RKO (cell line): ENCODE data around the gene CHFR.
"Not testable (repeated sequence)": the region's sequence is repeated elsewhere in the genome, so short reads cannot be mapped to it uniquely, and the experiment has no call there.

Experiments used
- DNase-seq: peaks from one replicate; pipeline ENCODE4 v3.0.0-alpha.2; 2016; ENCODE audit warnings: low spot score

Gene CHFR

DNA sequence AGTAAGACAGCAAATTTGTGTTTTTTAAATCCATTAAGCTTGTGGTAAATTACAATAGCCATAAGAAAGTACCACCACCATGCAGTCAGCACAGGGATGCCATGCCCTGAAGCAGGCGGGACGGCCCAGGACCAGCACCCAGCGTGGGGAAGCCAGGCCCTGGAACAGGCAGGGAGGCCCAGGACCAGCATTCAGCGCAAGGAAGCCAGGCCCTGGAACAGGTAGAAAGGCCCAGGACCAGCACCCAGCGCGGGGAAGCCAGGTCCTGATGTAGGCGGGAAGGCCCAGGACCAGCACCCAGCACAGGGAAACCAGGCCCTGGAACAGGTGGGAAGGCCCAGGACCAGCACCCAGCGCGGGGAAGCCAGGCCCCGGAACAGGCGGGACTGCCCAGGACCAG lies 13.2 kb downstream of the CHFR start:
- DNase-seq: no peak

DNA sequence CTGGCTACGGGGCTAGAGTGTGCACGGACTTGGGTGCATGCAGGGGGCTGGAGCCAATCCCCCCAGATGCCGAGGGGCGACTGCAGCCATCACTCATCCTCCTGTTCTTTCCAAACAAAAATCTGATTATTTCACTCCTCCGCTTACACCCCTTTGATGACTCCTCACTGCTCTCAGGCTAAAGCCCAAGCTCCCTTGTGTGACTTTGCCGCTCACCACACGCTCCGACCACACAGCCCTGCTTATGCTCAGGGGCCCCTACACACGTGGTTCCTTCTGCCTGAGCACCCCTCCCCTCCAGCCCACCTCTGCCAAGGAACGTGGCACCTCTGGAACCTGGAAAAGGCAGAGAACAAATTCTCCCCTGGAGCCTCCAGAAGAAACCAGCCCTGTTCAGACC lies 13.7 kb downstream of the CHFR start:
- DNase-seq: no peak

DNA sequence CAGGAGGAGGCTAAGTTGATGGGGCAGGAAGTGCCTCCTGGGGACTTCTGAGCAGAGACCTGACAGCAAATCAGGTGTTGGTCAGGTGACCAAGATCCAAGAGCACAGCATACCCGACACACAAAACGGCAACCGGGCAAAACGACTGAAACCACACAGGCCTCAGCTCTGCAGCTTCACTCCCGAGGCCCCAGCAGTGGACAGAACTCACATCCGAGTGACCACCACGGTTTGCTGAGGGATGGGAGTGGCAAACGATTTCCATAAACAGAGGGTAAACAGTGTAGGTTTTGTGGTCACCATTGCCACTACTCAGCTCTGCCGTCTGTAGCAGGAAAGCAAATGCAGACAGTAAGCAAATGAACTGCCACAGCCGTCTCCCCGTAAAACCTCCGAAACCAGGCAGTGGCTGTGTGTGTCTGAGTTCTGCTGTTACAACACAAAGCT lies 14.4 kb downstream of the CHFR start:
- no peak for DNase-seq

DNA sequence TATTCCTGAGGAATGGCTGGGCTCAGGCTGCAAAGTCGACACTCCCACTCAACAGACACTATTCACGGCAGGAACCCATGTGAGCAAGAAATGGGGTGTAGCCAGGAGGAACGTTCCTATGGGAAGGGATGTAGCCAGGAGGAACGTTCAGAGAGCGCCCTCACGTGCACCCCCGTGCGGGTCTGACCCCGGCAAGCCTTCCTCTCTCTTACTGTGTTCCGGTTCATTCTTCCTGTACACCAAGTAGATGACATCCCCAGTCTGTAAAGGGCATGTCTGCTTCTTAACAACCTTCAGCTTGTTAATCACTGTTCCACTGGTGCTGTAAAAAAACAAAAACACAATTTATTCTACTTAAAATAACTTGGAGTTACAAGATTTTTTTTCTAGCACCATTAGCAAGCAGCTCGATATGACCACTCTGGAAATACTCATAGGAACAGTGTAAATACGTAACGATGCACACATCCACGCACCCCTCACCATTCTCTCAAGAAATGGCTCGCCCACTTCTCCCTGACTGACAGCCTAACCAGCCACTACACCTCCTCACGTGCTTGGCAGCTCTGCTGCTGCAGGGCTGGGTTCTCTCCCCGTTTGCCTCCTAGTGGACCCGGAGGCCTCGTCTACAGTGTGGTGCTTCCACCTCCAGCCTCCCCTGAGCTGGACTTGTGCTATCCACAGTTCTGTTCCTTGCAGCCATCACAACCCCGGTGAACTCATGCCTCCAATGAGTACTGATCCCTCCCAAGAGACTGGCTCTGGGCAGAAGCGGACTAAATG lies 15.1 kb downstream of the CHFR start:
- DNase-seq: no peak

DNA sequence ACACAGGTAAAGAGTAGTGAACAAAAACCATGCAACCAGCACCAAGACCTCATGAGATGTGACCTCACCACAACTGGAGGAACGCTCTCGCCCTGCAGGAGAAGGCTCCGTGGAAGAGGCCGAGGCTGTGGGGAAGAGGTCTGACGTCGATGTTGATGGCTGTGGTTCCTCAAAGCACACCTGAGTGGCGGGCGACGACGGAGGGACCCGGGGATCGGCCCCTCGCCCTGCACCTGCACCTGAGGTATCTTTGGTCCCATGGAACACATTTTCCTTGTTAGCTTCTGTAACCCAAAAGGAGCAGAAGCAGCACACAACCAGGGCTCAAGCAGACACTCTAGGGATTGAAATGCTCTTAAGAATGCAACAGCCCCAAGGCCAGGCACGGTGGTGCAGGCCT lies 17.9 kb downstream of the CHFR start:
- DNase-seq: no peak

DNA sequence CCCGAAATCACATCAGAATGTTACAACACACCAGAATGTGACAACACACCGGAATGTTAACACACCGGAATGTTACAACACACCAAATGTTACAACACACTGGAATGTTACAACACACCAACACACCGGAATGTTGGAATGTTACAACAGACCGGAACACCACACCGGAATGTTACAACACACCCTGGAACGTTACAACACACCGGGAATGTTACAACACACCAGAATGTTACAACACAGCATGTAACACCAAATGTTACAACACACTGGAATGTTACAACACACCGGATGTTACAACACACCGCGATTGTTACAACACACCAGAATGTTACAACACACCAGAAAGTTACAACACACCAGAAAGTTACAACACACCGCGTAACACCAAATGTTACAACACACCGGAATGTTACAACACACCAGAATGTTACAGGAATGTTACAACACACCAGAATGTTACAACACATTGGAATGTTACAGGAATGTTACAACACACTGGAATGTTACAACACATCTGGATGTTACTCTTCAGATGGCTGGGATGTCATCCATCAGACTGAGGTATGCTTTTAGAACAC lies 21.1 kb downstream of the CHFR start:
- DNase-seq: peak; percentile 42

DNA sequence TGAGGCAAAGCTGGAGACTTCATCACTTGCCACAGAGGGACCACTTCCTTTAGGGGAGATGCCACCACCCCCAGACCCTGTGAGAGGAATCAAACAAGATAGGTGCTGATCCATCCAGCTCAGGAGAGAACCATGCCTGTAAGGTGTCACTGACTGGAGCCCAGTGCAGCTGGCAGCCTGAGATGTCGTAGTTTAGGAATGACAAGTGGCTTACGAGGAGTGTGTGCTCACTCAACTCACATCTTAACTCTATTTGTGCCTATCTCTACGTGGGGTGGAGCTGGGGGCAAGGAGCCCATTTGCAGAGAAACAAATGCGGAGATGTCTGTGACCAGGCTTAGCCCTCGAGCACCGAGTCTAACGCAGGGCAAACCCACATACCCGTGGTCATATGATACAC lies 25.8 kb downstream of the CHFR start:
- no peak for DNase-seq

DNA sequence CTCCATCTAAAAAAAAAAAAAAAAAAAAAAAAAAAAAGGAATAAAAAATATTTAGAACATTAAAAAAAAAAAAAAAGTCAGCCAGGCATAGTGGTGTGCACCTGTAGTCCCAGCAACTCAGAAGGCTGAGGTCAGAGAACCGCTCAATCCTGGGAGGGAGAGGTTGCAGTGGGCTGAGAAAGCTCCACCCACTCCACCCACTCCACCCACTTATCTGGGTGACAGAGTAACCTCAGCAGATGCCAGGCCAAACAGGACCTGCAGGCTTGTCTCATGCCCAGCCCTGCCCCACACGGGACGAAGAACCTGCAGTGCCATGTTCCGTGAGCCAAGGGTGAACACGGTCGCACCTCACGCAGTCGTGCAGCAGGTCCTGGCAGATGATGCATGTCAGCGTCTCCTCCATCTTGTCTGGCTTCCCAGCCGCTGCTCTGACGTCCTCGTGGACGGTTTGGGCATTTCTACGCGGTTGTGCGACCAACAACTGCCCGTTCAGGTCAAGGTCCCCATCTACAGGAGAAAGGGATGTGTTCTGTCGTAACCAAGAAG lies 28.6 kb downstream of the CHFR start:
- DNase-seq: no peak

DNA sequence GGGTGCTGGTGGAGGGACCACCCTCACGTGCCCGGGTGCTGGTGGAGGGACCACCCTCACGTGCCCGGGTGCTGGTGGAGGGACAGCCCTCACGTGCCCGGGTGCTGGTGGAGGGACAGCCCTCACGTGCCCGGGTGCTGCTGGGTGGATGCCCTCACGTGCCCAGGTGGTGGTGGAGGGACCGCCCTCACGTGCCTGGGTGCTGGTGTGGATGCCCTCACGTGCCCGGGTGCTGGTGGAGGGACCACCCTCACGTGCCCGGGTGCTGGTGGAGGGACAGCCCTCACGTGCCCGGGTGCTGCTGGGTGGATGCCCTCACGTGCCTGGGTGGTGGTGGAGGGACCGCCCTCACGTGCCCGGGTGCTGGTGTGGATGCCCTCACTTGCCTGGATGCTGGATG lies 30.4 kb downstream of the CHFR start:
- DNase-seq: not testable (repeated sequence)

DNA sequence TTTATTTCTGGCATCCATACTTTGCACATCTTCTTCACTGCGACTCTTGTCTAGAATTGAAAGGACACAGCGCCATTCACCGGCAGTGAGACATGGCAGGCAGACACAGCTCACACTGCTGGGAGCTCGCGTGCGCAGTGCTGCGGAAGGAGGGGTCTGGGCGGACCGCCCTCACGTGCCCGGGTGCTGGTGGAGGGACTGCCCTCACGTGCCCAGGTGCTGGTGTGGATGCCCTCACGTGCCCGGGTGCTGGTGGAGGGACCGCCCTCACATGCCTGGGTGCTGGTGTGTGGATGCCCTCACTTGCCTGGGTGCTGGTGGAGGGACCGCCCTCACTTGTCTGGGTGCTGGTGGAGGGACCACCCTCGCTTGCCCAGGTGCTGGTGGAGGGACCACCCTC lies 30.8 kb downstream of the CHFR start:
- DNase-seq: no peak

DNA sequence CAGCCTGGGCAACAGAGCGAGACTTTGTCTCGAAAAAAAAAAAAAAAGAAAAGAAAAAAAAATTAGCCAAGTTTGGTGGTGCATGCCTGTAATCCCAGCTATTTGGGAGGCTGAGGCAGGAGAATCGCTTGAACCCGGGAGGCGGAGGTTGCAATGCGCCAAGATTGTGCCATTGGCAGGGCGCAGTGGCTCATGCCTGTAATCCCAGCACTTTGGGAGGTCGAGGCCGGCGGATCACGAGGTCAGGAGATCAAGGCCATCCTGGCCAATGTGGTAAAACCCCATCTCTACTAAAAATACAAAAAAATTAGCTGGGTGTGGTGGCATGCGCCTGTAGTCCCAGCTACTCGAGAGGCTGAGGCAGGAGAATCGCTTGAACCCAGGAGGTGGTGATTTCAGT lies 32.2 kb downstream of the CHFR start:
- not testable (repeated sequence) for DNase-seq

DNA sequence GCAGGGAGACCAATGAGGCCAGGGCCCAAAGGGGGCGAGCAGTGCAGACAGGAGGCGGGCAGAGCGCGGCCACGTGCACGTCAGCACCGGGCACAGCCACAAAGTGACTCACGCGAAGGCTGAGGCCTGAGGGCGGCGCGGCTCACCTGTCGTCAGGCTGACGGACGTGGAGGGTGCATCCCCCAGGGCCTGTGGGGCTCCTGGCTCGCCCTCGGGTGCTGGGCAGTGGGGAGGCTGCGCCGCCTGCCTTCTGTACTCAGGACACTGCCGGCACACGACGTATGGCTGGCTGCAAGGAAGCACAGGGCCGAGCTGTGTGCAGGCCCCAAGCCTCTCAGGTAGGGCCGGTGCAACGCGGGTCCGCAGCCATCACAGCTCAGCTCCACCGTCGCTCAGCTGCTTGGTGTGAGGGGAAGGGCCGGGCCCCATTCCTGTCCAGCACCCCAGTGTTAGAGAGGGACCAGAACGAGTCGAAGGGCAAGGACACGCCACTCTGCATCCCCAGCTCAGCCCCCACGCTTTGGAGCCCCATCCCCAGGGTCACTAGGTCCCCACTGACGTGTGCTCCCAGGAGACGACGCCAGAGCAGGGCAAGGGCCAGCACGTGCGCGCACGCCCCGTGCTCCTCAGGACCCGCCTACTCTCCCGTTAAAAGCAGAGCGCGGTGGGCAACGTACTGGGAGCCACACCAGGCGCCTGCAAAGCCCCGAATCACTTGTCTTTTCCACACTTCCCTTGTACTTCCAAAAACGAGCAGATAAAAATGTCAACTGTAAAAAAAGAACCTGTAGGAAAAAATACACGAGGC lies 33.9 kb downstream of the CHFR start:
- DNase-seq: no peak

DNA sequence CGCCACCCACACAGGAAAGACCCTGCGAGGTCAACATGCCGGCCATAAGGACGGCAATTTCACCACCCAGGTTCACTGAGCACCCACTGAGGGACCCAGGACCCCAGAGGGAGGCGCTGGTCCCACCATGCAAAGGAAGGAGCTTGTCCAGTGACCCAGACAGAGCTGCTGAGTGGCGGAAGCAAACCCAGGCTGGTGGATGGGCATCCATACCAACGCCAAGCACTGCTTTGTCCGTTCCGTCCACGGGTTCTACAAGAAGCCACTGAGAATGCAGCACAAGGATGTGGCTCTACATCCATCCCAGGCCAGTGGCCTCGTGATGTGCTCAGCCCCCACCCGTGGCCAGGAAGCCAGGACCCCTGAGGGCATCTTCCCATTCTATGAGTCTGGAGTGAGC lies 34.9 kb downstream of the CHFR start:
- DNase-seq: no peak

DNA sequence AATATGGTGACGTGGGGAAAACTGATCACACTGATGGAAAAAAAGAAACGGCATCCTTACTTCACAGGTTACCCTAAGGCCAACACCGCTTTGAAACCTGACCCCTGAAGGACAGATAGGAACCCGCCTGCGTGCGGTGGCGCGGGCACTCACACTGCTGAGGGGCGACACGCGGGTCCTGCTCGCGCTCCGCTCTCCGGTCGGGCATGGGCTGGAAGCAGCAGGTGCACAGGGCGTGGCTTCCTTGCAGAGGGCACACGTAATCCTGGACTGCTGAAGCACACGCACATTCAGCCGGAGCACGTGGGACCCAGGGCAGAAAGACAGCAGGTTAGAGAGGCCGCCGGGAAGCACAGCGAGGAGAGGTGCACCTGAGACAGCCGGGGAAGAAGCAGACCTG lies 35.9 kb downstream of the CHFR start:
- no peak for DNase-seq

DNA sequence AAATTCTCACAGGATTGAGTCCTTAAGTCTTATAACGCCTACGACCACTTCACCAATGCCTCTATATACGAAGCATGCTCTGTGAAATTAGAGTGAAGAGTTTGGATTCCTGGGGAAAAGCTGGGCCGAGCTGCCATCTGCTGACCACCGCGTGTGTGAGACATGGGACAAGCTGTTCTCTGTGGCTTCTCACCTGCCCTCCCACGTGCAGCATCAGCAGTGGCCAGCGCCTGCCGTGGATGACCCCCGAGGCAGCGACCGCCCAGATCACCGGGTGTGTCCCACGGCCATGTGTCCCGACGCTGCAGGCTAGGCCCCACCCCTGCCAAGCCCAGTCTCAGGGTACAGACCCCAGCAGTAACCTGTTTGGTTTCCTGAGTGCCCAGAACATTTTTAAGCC lies 37.1 kb downstream of the CHFR start:
- DNase-seq: no peak

DNA sequence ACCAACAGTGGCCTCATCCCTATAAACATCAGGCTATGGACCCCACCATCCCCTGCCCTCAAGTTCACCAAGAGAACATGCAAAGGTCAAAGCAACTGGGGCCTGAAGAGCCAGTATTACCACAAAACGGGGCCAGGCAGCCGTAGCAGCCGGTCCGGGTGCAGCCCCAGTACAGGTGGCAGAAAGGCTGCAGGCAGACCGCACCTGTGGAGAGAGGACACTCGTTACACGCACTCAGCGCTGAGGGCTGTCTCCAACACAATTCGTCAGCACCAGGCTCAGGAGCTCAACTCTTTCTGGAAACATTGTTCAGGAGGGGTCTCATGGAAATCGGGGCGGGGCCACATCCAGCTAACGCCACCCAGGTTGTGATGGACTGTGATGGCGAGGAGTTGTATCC lies 38.9 kb downstream of the CHFR start:
- DNase-seq: no peak

DNA sequence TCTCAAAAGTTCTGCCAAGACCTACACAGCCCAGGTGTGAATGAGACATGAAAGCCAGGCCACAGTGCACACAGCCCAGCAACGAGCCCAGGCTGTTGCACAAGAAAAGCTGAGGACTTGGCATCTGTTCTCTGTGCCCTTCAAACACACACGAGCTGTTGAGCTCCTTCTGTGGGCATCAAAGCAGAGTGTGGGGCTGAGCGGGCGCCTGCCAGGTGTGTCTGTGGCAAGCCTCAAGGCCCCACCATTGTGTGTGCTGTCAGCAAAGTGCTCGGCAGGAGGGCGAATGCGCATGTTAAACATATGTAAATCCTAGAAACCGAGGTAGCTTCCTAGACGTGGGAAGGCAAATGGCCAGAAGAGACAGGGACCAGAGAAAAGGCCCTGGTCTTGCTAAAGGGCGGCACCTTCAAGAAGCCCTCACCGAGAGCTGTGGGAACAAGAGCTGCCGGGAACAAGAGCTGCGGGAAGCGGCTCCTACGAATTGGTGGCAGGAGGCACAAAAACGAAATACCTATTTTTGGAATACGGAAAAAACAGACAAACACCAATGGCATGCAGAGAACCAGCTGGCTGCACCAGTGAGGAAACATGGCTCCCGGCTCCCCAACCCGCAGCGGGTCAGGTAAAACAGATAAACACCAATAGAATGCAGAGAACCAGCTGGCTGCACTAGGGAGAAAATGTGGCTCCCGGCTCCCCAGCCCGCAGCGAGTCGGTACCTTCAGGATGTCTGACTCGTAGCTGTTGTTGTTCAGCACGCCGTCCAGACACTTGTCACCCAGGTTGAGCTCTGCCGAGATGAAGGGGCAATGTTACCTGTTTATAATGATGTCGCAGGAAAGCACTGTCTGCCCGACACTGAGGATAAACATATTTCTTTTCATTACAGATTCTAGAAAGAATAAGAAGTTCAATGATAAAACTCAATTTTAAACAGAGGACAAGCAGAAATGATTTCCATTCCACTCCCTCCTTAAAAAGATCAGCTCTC lies 39.7 kb downstream of the CHFR start:
- DNase-seq: no peak

DNA sequence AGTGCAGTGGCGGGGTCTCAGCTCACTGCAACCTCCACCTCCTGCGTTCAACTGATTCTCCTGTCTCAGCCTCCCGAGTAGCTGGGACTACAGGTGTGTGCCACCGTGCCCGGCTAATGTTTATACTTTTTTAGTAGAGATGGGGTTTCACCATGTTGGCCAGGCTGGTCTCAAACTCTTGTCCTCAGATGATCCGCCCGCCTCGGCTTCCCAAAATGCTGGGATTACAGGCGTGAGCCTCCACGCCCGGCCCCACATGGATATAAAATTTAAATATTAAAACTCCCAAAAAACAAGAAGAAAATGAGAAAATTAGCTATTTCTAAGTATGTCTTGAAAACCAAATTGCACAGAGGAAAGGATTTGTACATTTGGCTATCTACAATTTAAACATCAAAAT lies 42.7 kb downstream of the CHFR start:
- DNase-seq: not testable (repeated sequence)

DNA sequence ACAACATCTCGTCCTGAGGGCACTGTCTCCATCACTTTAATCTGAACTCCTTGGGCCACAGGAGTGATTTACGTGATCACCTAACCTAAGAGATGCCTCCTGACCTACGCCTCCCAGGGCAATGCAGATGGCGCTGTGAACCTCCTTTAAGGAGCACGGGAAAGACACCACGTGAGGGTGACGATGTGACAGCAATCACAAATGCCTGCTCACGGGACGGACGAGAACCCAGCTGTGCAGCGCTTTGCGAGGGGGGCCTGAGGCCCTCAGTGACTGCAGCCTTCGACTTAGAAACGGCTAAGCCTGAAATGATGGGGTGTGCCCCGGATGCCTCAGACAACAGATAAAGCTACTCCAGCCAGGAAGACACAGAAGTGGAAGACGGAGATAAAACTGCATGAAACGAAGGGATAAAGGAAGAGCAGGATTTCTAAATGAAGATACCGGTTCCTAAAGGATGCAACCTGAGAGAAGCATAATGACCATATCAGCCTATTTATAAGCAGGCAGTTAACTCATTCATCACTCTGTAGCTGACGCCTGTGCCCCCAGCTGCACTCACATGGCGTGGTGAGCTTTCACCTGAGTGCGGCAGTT lies 44.9 kb downstream of the CHFR start:
- DNase-seq: no peak

DNA sequence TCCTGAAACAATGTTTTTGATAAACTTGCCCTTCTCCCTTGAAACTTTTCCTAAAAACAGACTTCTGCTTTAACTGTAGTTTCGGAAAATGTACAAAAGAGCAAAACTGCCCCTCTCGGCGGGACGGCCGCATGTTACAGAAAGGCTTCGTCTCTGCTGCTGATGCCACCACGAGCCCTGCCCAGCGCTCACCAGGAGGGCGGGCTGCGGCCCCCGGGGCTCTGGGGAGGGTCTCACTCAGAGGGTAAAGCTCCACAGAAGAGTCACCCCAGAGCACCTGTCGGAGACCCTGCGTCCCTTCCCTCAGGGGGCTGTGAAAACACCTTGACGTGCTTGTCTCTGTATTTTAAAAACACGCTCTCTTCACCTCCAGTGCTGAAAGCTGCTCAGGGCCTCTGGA lies 46.3 kb downstream of the CHFR start:
- DNase-seq: no peak

DNA sequence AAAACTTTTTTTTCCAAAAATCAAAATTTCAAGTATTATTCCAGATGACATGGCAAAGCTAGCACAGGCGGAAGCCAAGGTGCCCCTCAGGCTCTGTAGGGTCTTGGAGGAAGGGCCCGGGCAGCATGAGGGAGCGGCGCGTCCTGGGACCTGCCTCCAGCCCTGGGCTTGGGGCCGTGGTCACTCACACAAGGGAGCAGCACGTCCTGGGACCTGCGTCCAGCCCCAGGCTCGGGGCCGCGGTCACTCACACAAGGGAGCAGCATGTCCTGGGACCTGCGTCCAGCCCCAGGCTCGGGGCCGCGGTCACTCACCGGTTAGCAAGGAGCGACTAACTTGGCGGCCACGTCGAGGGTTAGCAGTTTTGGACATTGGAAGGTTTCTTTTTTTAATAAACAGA lies 46.9 kb downstream of the CHFR start:
- DNase-seq: no peak
